ENCODE measurements around the gene TM2D3.
"Not testable (repeated sequence)": the region's sequence is repeated elsewhere in the genome, so short reads cannot be mapped to it uniquely, and the experiment has no call there.

Gene TM2D3

DNA sequence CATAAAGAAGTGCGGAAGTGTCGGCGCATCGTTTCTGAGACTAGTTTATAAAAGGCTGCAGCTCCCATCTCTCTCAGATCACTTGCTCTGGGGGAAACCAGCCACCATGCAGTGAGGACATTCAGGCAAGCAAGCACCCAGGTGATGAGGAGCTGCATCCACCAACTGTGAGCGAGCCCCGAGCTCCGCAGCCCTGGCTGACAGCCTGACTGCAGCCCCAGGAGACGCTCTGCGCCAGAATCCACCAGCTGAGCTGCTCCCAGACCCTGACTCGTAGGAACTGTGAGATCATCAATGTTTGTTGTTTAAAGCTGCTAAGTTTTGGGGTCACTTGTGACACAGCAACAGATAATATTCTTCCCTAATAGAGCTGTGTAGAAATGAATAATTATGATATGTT is 5.0 kb upstream of the TM2D3 start:
- no peak for DNase-seq (ENCODE audit: low read depth in 2 of 2)

- DNase-seq (ENCODE audit: low read depth in 2 of 2) = not testable (repeated sequence)
Measured at GRCh38 chr15:101654624-101655337, 2.6 kb upstream of the TM2D3 start.

DNA sequence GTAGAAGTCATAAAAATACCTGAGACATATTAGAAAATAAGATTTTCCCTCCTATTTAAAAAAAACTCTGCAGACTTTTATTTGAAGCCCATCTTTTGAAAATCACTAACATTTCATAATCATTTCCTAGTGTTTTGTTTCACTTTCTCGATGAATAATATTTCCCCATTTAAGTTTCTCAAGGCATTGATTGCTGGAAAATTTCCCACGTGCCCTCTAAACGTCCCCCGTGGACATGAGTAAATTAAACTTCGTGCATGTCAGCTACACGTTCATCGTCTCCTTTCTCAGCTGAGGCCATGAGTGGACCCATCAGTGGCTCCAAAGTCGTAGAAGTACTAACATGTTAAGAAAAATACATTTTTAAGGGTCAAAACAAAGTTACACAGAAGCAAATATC is 2.0 kb upstream of the TM2D3 start:
- DNase-seq (ENCODE audit: low read depth in 2 of 2) = no peak

GRCh38 chr15:101652786-101653430 is 727 bp upstream of the TM2D3 start:
- no peak for DNase-seq (ENCODE audit: low read depth in 2 of 2)

DNA sequence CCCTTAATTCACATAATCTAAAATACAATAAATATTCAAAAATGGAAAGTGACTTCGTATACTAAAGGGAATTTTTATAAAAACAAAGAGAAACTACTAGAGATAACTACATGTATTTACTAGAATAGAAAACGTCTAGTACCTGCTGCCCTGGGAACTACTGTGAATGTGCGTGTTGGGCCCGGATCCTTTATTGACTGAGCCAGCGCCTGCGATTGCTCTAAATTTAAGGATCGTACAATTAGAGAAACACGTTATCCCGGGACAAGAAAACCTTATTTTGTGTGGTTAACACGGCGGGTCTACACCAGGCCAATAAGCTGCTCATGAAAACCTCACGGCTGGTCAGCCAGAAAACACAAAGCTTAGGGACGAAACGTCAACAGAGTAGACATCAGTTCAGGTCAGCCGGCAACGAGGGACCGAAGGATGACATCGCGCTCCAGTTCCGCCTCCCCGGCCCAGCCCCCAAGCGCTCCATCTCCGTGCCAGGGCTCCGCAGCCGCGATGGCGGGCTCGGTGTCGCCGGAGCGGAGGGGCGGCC is 555 bp downstream of the TM2D3 start:
- DNase-seq (ENCODE audit: low read depth in 2 of 2) = peak in 1 of 2 experiments; percentile 21

DNA sequence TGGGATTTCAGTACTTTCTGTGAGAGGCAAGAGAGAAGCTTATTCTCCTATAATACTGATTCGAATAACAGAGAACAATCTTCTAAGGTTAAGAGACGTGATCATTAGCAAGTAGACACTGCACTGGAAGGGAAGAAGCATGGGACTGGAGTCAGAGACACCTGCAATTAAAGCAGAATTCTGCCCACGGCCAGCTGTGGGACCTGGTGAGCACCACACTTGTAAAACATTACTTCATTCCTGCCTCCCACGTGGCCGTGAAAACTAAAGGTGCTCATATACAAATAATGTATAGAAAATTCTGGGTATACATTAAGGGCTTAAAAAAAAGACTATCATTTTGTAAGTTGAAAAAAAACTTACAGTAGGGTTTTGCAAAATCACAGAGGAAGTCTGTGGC is 2.0 kb downstream of the TM2D3 start:
- DNase-seq (ENCODE audit: low read depth in 2 of 2) = no peak

DNA sequence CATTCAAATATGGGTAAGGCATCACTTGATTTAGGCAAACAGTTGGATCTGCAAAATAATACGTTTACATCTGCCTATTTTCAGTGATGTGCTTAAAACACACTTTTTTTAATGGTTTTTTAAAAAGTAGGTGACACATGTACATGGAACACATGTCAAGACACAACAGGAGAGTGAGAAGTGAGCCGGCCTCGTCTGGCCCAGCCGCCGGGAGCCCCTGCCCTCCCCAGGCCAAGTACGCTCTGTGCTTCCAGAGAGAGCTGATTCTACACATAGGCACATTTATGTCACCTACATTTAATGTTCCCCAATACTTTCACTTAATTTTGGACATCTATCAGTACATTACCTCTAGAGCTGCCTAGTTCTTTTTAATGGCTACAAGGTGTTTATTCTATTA is 3.8 kb downstream of the TM2D3 start:
- DNase-seq (ENCODE audit: low read depth in 2 of 2) = no peak

- no peak for DNase-seq (ENCODE audit: low read depth in 2 of 2)
Measured at GRCh38 chr15:101647251-101647650, 4.9 kb downstream of the TM2D3 start.

- no peak for DNase-seq (ENCODE audit: low read depth in 2 of 2)
Measured at GRCh38 chr15:101646672-101647071, 5.5 kb downstream of the TM2D3 start.

DNA sequence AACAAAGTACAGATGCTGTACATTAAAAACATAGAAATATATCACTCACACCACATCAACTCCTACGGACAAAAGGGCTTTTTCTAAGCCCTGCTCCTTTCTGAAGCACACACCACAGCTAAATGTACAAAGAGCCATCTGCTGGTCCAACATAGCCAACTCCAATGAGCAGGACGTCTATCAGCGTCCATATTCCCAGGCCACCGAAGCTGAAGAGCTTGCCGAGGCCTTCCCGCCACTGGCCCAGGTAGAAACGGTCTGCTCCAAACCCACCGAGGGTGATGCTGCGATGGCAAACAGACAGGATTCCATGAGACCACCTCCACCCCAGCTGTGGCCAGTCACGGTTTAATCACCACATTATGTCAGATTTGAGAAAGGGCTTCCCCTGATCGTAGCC is 9.8 kb downstream of the TM2D3 start:
- DNase-seq (ENCODE audit: low read depth in 2 of 2) = no peak

DNA sequence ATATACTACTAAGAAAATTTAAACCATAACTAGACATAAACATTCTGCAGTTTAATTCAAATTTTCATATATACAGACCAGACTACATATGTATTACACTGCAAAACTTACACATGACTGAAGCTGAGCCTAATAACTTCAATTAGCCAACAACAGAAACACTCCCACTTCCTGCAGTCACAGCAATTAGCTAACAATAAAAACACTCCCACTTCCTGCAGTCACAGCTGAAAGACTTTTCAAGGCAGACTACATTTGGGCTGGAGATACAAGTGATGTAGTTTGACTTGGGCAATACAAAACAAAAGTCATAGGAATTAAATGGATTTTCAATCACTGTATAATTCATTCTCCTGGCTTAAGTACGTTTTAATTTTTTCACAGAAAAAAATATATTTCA is 10.3 kb downstream of the TM2D3 start:
- DNase-seq (ENCODE audit: low read depth in 2 of 2) = no peak

DNA sequence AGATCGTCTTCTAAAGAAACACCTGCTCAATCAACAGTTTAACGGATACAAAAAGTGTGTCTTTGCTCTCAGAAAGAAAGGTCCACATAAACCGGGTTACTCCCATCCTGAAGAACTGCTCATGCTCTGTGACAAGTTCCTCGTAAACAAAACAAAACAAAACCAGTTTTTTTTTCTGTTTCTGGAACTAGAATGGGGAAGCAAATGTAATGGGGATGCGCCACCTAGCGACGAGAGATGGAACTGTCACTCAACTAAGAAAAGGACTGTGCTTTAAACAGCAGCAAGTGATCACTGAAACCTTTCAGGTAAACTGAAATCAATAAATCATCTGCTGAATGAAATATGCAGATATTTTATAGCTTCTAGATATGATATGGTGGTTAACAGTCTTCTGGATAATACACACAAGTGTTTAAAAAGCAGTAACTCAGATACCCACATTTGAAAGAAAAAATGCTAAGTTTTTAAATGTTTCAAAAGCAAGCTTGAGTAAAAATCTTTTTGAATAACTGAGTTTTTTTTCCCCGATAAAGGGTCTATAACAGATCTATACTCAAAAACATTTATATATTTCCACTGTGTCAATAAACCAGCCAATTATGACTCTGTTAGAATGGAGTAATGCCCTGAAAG is 10.9 kb downstream of the TM2D3 start:
- DNase-seq (ENCODE audit: low read depth in 2 of 2) = peak; percentile 30 to 60

DNA sequence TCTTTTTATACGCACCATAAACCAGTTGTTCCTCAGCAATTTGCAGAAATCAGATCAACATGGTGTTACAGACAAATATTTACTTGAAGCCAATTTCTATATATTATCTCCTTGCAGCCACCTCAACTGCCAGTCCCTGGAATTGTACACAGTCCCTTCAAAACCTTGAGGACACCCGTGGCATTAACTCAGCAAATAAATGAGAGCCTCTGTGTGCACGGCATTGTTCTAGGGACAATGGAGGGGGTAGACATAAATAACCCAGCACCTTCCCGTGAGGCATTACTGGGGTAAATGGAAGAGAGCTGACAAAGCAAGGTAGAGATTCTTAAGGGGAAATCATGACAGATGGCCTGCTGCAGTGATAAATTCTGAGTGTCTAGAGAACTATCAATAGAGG is 12.5 kb downstream of the TM2D3 start:
- DNase-seq (ENCODE audit: low read depth in 2 of 2) = no peak

- no peak for DNase-seq (ENCODE audit: low read depth in 2 of 2)
Measured at GRCh38 chr15:101637919-101638318, 14.3 kb downstream of the TM2D3 start.

- DNase-seq (ENCODE audit: low read depth in 2 of 2) = no peak
Measured at GRCh38 chr15:101637516-101637915, 14.7 kb downstream of the TM2D3 start.

- DNase-seq (ENCODE audit: low read depth in 2 of 2) = no peak
Measured at GRCh38 chr15:101637038-101637437, 15.1 kb downstream of the TM2D3 start.

DNA sequence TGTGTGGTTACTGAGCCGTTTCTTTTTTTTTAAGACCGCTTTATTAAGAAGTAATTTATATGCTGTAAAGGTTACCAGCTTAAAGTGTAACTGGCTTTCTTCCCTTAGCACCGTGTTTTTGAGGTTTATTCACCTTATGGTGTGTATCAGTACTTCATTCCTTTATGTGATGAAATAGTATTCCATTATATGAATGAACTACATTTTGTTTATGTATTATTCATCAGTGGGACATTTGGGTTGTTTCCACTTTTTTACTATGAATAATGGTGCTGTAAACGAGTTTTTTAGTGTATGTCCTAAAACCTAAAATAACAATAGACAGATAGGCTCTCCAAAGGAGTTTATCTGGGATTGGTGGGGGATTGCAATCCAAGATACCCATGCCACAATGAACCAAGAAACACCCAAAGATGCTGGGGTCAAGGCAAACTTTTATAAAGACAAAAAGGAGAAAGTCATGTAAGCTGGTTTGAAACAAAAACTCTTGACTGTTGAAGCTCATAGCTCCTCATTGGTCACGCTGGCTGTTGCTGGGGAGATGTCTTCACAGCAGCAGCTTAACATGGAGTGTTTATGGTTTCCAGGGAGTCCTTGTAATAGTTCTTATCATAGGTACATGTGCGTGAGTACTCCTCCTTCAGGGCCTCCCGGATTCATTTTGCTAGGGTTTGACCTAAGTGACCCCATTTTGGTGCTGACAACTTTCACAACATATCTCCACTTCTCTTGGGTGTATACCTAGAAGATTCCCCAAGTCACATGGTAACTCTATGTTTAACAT is 16.0 kb downstream of the TM2D3 start:
- DNase-seq (ENCODE audit: low read depth in 2 of 2) = no peak

DNA sequence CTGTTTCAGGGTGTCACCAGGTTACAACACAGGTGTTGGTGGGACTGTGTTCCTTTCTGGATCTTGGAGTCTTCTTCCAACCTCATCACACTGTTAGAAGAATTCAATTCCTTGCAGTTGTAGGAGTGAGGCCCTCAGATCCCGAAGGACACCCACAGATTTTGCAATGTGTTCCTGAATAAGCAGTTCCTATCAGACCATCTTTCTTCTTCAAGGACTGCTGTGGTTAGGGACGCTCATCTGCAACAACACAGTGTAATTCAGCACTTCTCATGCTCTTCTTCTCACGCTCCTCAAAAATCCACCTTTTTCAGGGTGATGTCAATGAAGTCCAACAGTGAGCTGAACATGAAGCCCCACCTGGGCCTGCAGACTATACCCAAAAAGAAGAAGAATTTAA is 18.8 kb downstream of the TM2D3 start:
- no peak for DNase-seq (ENCODE audit: low read depth in 2 of 2)

DNA sequence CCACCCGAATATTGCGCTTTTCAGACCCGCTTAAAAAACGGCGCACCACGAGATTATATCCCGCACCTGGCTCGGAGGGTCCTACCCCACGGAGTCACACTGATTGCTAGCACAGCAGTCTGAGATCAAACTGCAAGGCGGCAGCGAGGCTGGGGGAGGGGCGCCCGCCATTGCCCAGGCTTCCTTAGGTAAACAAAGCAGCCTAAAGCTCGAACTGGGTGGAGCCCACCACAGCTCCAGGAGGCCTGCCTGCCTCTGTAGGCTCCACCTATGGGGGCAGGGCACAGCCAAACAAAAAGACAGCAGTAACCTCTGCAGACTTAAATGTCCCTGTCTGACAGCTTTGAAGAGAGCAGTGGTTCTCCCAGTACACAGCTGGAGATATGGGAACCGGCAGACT is 25.5 kb downstream of the TM2D3 start:
- not testable (repeated sequence) for DNase-seq (ENCODE audit: low read depth in 2 of 2)

DNA sequence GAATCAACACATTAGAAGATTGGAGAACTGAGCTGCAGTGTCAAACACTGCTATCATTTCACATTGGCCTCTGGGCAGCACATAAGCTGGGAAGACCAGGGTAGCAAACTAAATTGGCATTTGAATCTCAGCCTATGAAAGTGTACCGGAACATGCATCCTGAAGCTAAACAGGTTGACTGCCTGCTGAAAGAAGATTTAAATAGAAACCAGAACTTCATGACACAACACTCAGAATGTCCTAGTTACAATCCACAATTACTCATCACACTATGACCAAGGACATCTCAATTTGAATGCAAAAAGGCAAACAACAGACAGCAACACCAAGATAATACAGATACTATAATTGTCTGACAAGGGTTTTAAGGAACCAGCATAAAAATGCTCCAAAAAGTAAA is 26.2 kb downstream of the TM2D3 start:
- DNase-seq (ENCODE audit: low read depth in 2 of 2) = no peak

DNA sequence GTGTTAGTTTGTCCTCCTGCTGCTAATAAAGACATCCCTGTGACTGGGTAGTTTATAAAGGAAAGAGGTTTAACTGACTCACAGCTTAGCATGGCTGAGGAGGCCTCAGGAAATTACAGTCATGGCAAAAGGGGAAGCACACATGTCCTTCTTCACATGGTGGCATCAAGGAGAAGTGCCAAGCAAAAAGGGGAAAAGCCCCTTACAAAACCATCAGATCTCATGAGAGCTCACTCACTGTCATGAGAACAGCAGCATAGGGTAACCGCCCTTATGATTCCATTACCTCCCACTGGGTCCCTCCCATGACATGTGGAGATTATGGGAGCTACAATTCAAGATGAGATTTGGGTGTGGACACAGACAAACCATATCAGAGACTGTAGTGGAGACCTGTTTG is 27.0 kb downstream of the TM2D3 start:
- DNase-seq (ENCODE audit: low read depth in 2 of 2) = no peak
